ENCODE measurements around the gene UTP20. TPM values are rescaled to one million over a fixed set of nuclear protein-coding genes. Genes with fewer than 3 reads are reported as not detected.

Gene UTP20
- total RNA-seq, 4 donors from 2014 or later = 10.4 to 15.9 (median 13.1) TPM

Small RNA genes within 50 kb of the gene (small RNA-seq; reads per million reads assigned to genes)
- gene RNU6-1068P = not detected
- not detected for gene RPS27P23

Other genes starting within 250 kb of the UTP20 start
- not detected for gene SLC5A8, start 69.9 kb upstream of the UTP20 start, total RNA-seq
- 10 to 100 TPM; 41.1 to 55.0 (median 50.3) TPM for gene ARL1, start 127.7 kb downstream of the UTP20 start, total RNA-seq
- gene SPIC, start 195.2 kb downstream of the UTP20 start, total RNA-seq = not detected

All from tibial nerve (tissue), 4 donors.